GM20431 (cell line): ENCODE data around the gene ATF7IP2.

ENCODE experiments used
- in situ Hi-C: fragments of 300-500 bp; cut with MseI, MboI; formaldehyde crosslinking; loops from one replicate; pipeline ENCODE4 v1.15.0; 2020; ENCODE audit warnings: low sequenced_read_pairs; ENCODE audit not compliant: unreplicated experiment

Gene ATF7IP2

GRCh38 chr16:10504404-10504885 is 118.6 kb downstream of the ATF7IP2 start:
- in situ Hi-C loops: loop anchor here (10.0 kb wide), 1 partner anchor 250 kb away; no protein-coding TSS in a partner anchor

- in situ Hi-C loops: loop anchor here (10.0 kb wide), 1 partner anchor 250 kb away; no protein-coding TSS in a partner anchor
These were observed 119.4 kb downstream of the ATF7IP2 start for GRCh38 chr16:10505286-10505685.

- in situ Hi-C loops: loop anchor here (10.0 kb wide), 3 partner anchors 195 to 415 kb away; no protein-coding TSS in a partner anchor
These were observed 123.7 kb downstream of the ATF7IP2 start for GRCh38 chr16:10509534-10510025.

GRCh38 chr16:10510279-10510678 is 124.4 kb downstream of the ATF7IP2 start:
- in situ Hi-C loops: loop anchor here (10.0 kb wide), 2 partner anchors 195 to 415 kb away; no protein-coding TSS in a partner anchor

- in situ Hi-C loops: loop anchor here (10.0 kb wide), 2 partner anchors 197 to 413 kb away; no protein-coding TSS in a partner anchor
These were observed 126.0 kb downstream of the ATF7IP2 start for GRCh38 chr16:10511829-10512228.

GRCh38 chr16:10514369-10515055 is 128.7 kb downstream of the ATF7IP2 start:
- in situ Hi-C loops: loop anchor here (10.0 kb wide), 2 partner anchors 200 to 410 kb away; no protein-coding TSS in a partner anchor

GRCh38 chr16:10517868-10518267 is 132.0 kb downstream of the ATF7IP2 start:
- in situ Hi-C loops: loop anchor here (10.0 kb wide), 2 partner anchors 203 to 407 kb away; no protein-coding TSS in a partner anchor

- in situ Hi-C loops: loop anchor here (10.0 kb wide), 2 partner anchors 204 to 406 kb away; no protein-coding TSS in a partner anchor
These were observed 132.7 kb downstream of the ATF7IP2 start for GRCh38 chr16:10518479-10519041.

- in situ Hi-C loops: loop anchor here (10.0 kb wide), 2 partner anchors 204 to 406 kb away; no protein-coding TSS in a partner anchor
These were observed 133.4 kb downstream of the ATF7IP2 start for GRCh38 chr16:10519297-10519696.

GRCh38 chr16:10519929-10520868 is 134.3 kb downstream of the ATF7IP2 start:
- in situ Hi-C loops: loop anchor here (10.0 kb wide), 3 partner anchors 205 to 405 kb away; no protein-coding TSS in a partner anchor

GRCh38 chr16:10520869-10521578 is 135.2 kb downstream of the ATF7IP2 start:
- in situ Hi-C loops: loop anchor here (10.0 kb wide), 1 partner anchor 214 kb away; no protein-coding TSS in a partner anchor

- in situ Hi-C loops: loop anchor here (10.0 kb wide), 1 partner anchor 213 kb away; no protein-coding TSS in a partner anchor
These were observed 135.9 kb downstream of the ATF7IP2 start for GRCh38 chr16:10521681-10522274.

- in situ Hi-C loops: loop anchor here (10.0 kb wide), 1 partner anchor 212 kb away; no protein-coding TSS in a partner anchor
These were observed 137.1 kb downstream of the ATF7IP2 start for GRCh38 chr16:10522966-10523365.

- in situ Hi-C loops: loop anchor here (10.0 kb wide), 1 partner anchor 209 kb away; no protein-coding TSS in a partner anchor
These were observed 139.5 kb downstream of the ATF7IP2 start for GRCh38 chr16:10525214-10525825.

GRCh38 chr16:10526962-10527361 is 141.1 kb downstream of the ATF7IP2 start:
- in situ Hi-C loops: loop anchor here (10.0 kb wide), 1 partner anchor 208 kb away; no protein-coding TSS in a partner anchor

GRCh38 chr16:10528635-10529034 is 142.8 kb downstream of the ATF7IP2 start:
- in situ Hi-C loops: loop anchor here (10.0 kb wide), 1 partner anchor 206 kb away; no protein-coding TSS in a partner anchor

GRCh38 chr16:10529895-10530669 is 144.2 kb downstream of the ATF7IP2 start:
- in situ Hi-C loops: loop anchor here (10.0 kb wide), 1 partner anchor 205 kb away; no protein-coding TSS in a partner anchor
